Left cardiac atrium (tissue), 4 donors: ENCODE measurements around the gene EXOSC1. TPM values are rescaled to one million over a fixed set of nuclear protein-coding genes. Genes with fewer than 3 reads are reported as not detected.
A peak's percentile ranks its signal among the peaks of the same experiment; 100 is the strongest.

ENCODE experiments used
- ATAC-seq, 2 donors: fragments of 200-7000 bp; cut with Tn5 transposase; one replicate each; pipeline ENCODE4 v1.9.1; 2020; ENCODE audit warnings: mild to moderate bottlenecking in 2 of 2, moderate library complexity in 2 of 2
- DNase-seq: peaks from one replicate; pipeline ENCODE4 v3.0.0-alpha.2; 2020
- intact Hi-C, 2 donors: fragments of 100-400 bp; cut with DNase I; formaldehyde crosslinking; loops; one replicate each; pipeline versions ENCODE4 v1.14.1 to v1.15.1; 2022 to 2023
- total RNA-seq, 2 donors: library from RNA; stranded (reverse); fragmentation: NEBNext Ultra II Directional; extraction: Animal tissue kit (Norgen Biotek cat#: 25700); gene quantifications; one replicate each; pipeline ENCODE4 v1.2.1, GENCODE V29; 2021
- donor health status: DM: no; HTN: yes; CAD: no.
- donor health status: DM: no; HTN: yes; CAD: no; lungs with severe emphysema.
- donor health status: DM: yes; HTN: yes; CAD: no.
- donor health status: Dilated cardiomyopathy.

Gene EXOSC1
- total RNA-seq, 2 donors from 2014 or later, result 16.6 to 18.6 TPM

- DNase-seq (no peak), ATAC-seq (no peak)
- intact Hi-C loops, result no loop called here
Observed at GRCh38 chr10:97390091-97390490, 55.7 kb downstream of the EXOSC1 start.

GRCh38 chr10:97388152-97388551 is 57.7 kb downstream of the EXOSC1 start:
- DNase-seq, result no peak
- peak in 1 of 2 donors; percentile 49 for ATAC-seq
- intact Hi-C loops, result no loop called here

Other genes with a start within 250 kb of the EXOSC1 start
- 1 to 10 TPM; 4.4 to 7.6 TPM for gene ARHGAP19, start 153.4 kb downstream of the EXOSC1 start, total RNA-seq
- gene FRAT1, start 126.7 kb downstream of the EXOSC1 start, total RNA-seq, result 1 to 10 TPM; 2.1 to 6.2 TPM
- 1 to 10 TPM; 4.9 to 7.6 TPM for gene FRAT2, start 111.3 kb downstream of the EXOSC1 start, total RNA-seq
- gene RRP12, start 44.7 kb downstream of the EXOSC1 start, total RNA-seq, result 10 to 100 TPM in 1 of 2 donors, 1 to 10 TPM in 1; 7.6 to 27.2 TPM
- 100 to 1,000 TPM; 258 to 344 TPM for gene PGAM1, start 19.8 kb downstream of the EXOSC1 start, total RNA-seq
- 10 to 100 TPM; 26.2 to 26.5 TPM for gene ZDHHC16, start 169 bp upstream of the EXOSC1 start, total RNA-seq
- 10 to 100 TPM; 31.9 to 34.0 TPM for gene MMS19, start 52.4 kb upstream of the EXOSC1 start, total RNA-seq
- 10 to 100 TPM; 22.6 to 23.7 TPM for gene UBTD1, start 52.9 kb upstream of the EXOSC1 start, total RNA-seq
- 10 to 100 TPM; 11.8 to 54.6 TPM for gene ANKRD2, start 126.8 kb upstream of the EXOSC1 start, total RNA-seq
- gene HOGA1, start 138.4 kb upstream of the EXOSC1 start, total RNA-seq, result 10 to 100 TPM in 1 of 2 donors, 1 to 10 TPM in 1; 7.7 to 13.2 TPM
- under 1 TPM in 1 of 2 donors, not detected in 1; 0.35 TPM for gene C10orf62, start 143.7 kb upstream of the EXOSC1 start, total RNA-seq
- gene MORN4, start 187.5 kb upstream of the EXOSC1 start, total RNA-seq, result 1 to 10 TPM; 7.0 to 8.3 TPM
- 10 to 100 TPM; 11.2 to 12.1 TPM for gene PI4K2A, start 194.7 kb upstream of the EXOSC1 start, total RNA-seq
- gene AVPI1, start 241.2 kb upstream of the EXOSC1 start, total RNA-seq, result 10 to 100 TPM; 13.2 to 16.3 TPM